Fibroblast of the aortic adventitia (primary cell): ENCODE data around the gene MARCHF3. TPM values are rescaled to one million over a fixed set of nuclear protein-coding genes. Genes with fewer than 3 reads are reported as not detected.
"Not testable (repeated sequence)": the region's sequence is repeated elsewhere in the genome, so short reads cannot be mapped to it uniquely, and the experiment has no call there.

ENCODE experiments used
- DNase-seq: peaks from one replicate; pipeline ENCODE4 v3.0.0-alpha.2; 2010; ENCODE audit warnings: low read depth
- H3K4me3 ChIP-seq: 2 replicates; pipeline ENCODE4 v1.5.1; 2011; ENCODE audit warnings: low read depth, mild to moderate bottlenecking, control low read depth, low read length, moderate library complexity
- CTCF ChIP-seq: IDR thresholded peaks from 2 replicates; pipeline ENCODE4 v1.5.1; 2011; ENCODE audit warnings: mild to moderate bottlenecking, low read length, control low read depth, inconsistent platforms; ENCODE audit not compliant: insufficient read depth
- total RNA-seq: library from RNA; depleted of rRNA; stranded (reverse); fragments of >200 nt; gene quantifications from 2 replicates; pipeline ENCODE4 v1.2.3, GENCODE V29; 2012; ENCODE audit warnings: low replicate concordance

The MARCHF3 gene
- total RNA-seq, 1 donor = 16.9 TPM

GRCh38 chr5:126848253-126848652, 182.1 kb downstream of the MARCHF3 start:
- DNase-seq = no peak
- no peak overlapping the region for H3K4me3 ChIP-seq
- TF ChIP-seq CTCF = no peak

GRCh38 chr5:126847826-126848251, 182.5 kb downstream of the MARCHF3 start:
- DNase-seq = no peak
- TF ChIP-seq CTCF = no peak
- no peak overlapping the region for H3K4me3 ChIP-seq

GRCh38 chr5:126847456-126847820, 182.9 kb downstream of the MARCHF3 start:
- TF ChIP-seq CTCF = no peak
- H3K4me3 ChIP-seq = no peak overlapping the region
- DNase-seq = no peak

- no peak for TF ChIP-seq CTCF
- peak overlapping the region; percentile 10 for H3K4me3 ChIP-seq
- DNase-seq = peak; percentile 20
Measured at GRCh38 chr5:126846744-126847455, 183.5 kb downstream of the MARCHF3 start.

- DNase-seq = peak; percentile 74
- no peak overlapping the region for H3K4me3 ChIP-seq
- peak; percentile 33 for TF ChIP-seq CTCF
Measured at GRCh38 chr5:126846344-126846743, 184.0 kb downstream of the MARCHF3 start.

- not testable (repeated sequence) for DNase-seq, H3K4me3 ChIP-seq
Measured at GRCh38 chr5:126845470-126846070, 184.8 kb downstream of the MARCHF3 start.

GRCh38 chr5:126843375-126843774, 187.0 kb downstream of the MARCHF3 start:
- DNase-seq, H3K4me3 ChIP-seq: not testable (repeated sequence)

GRCh38 chr5:126839407-126839806, 191.0 kb downstream of the MARCHF3 start:
- H3K4me3 ChIP-seq, DNase-seq: not testable (repeated sequence)
